ENCODE measurements around the gene WTAP. TPM values are rescaled to one million over a fixed set of nuclear protein-coding genes. Genes with fewer than 3 reads are reported as not detected.
A peak's percentile ranks its signal among the peaks of the same experiment; 100 is the strongest.

The WTAP gene
- total and polyA plus RNA-seq, 2 of the 4 experiments (the other 2 are of a cell fraction), result 30.2 to 92.3 TPM

DNA sequence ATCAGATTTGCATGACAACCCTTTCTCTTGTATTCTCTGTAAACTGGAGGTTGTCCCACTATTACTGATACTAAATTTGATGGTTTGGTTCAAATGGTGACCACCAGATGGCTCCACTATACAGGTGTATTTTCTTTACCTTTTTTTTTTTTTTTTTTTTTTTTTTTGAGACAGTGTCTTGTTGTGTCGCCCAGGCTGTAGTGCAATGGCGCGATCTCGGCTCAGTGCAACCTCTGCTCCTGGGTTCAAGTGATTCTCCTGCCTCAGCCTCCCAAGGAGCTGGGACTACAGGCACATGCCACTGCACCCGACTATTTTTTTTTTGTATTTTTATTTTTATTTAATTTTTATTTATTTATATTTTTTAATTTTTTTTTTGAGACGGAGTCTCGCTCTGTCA lies 6.6 kb upstream of the WTAP start:
- H3K4ac ChIP-seq (ENCODE audit: low read depth, low read length), result no peak overlapping the region
- peaks cover 10% of the 10 kb centered on the region for H3K4me1 ChIP-seq (ENCODE audit: control insufficient read depth, insufficient read depth, low read length)
- ATAC-seq (ENCODE audit: low read depth) (no peak), DNase-seq (no peak)
- no peak overlapping the region for H3K27ac ChIP-seq (ENCODE audit: insufficient read depth, low read length)
- H2BK120ac ChIP-seq (ENCODE audit: low read depth, low read length), result no peak overlapping the region
- H2AFZ ChIP-seq (replicated peaks; ENCODE audit: low read length, poor library complexity), result no peak overlapping the region
- H3K23ac ChIP-seq (ENCODE audit: low read depth, low read length), result no peak overlapping the region
- H3K14ac ChIP-seq (replicated peaks; ENCODE audit: low read depth, low read length), result no peak overlapping the region
- no peak for TF ChIP-seq BHLHE40 (IDR thresholded peaks at IDR 0.05; ENCODE audit: low read depth, low read length)
- TF ChIP-seq, protein P1, sequence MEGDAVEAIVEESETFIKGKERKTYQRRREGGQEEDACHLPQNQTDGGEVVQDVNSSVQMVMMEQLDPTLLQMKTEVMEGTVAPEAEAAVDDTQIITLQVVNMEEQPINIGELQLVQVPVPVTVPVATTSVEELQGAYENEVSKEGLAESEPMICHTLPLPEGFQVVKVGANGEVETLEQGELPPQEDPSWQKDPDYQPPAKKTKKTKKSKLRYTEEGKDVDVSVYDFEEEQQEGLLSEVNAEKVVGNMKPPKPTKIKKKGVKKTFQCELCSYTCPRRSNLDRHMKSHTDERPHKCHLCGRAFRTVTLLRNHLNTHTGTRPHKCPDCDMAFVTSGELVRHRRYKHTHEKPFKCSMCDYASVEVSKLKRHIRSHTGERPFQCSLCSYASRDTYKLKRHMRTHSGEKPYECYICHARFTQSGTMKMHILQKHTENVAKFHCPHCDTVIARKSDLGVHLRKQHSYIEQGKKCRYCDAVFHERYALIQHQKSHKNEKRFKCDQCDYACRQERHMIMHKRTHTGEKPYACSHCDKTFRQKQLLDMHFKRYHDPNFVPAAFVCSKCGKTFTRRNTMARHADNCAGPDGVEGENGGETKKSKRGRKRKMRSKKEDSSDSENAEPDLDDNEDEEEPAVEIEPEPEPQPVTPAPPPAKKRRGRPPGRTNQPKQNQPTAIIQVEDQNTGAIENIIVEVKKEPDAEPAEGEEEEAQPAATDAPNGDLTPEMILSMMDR (conservative IDR thresholded peaks at IDR 0.05; ENCODE audit: low read depth, low read length), result peak; percentile 37; the same call in 1 of the 2 replicates
- TF ChIP-seq MAZ (IDR thresholded peaks at IDR 0.05; ENCODE audit: borderline replicate concordance, low read depth, low read length), result no peak
- TF ChIP-seq MAFK (IDR thresholded peaks at IDR 0.05; ENCODE audit: low read depth, low read length), result no peak
- TF ChIP-seq RFX5 (IDR thresholded peaks at IDR 0.05; ENCODE audit: low read depth, low read length), result no peak
- TF ChIP-seq, protein P2, sequence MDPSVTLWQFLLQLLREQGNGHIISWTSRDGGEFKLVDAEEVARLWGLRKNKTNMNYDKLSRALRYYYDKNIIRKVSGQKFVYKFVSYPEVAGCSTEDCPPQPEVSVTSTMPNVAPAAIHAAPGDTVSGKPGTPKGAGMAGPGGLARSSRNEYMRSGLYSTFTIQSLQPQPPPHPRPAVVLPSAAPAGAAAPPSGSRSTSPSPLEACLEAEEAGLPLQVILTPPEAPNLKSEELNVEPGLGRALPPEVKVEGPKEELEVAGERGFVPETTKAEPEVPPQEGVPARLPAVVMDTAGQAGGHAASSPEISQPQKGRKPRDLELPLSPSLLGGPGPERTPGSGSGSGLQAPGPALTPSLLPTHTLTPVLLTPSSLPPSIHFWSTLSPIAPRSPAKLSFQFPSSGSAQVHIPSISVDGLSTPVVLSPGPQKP (IDR thresholded peaks at IDR 0.05; ENCODE audit: borderline replicate concordance, low read depth, low read length), result no peak
- 0 out of 2 replicates have a peak, but pooled peaks have one; percentile 21 for TF ChIP-seq SMC3 (IDR thresholded peaks at IDR 0.05; ENCODE audit: low read depth, low read length)
- no peak overlapping the region for H4K5ac ChIP-seq (ENCODE audit: low read depth, low read length)
- no peak overlapping the region for H4K91ac ChIP-seq (ENCODE audit: insufficient read depth, low read depth, low read length)
- H3K9me1 ChIP-seq (ENCODE audit: insufficient read depth, low read length), result peaks cover 5% of the 10 kb centered on the region
- H4K20me1 ChIP-seq (ENCODE audit: insufficient read depth, low read length), result 0 out of 2 replicates have a peak, but pooled peaks cover 3% of the 10 kb centered on the region
- H3K56ac ChIP-seq (ENCODE audit: extremely low read depth, insufficient read depth, low read length), result no peak overlapping the region
- H2AK5ac ChIP-seq (ENCODE audit: low read depth, low read length), result no peak overlapping the region
- no TSS peak for BruUV-seq (replicated peaks)
- no peak overlapping the region for H3K9ac ChIP-seq (ENCODE audit: low read depth, low read length)
- H2AK9ac ChIP-seq (replicated peaks; ENCODE audit: low read depth, low read length, poor library complexity), result no peak overlapping the region
- H3K18ac ChIP-seq (ENCODE audit: low read depth, low read length), result no peak overlapping the region
- H4K8ac ChIP-seq (ENCODE audit: low read depth in 2 of 2, low read length in 2 of 2), result no peak overlapping the region
- no peaks in the 10 kb centered on the region for H3K9me3 ChIP-seq (ENCODE audit: control insufficient read depth, insufficient read depth, low read length)
- H2BK5ac ChIP-seq (ENCODE audit: low read depth, low read length, poor library complexity, severe bottlenecking), result no peak overlapping the region
- ChIA-PET CTCF (interaction anchor here (0.6 to 1.0 kb wide), 2 partner anchors 10 to 19 kb away, joined by 5 to 10 read pairs; no protein-coding TSS in a partner anchor), POLR2A (ENCODE audit: unreplicated experiment) (no interaction called here)
- intact Hi-C loops (cut with micrococcal nuclease) (no loop called here), in situ Hi-C loops (cut with MboI; ENCODE audit: low sequenced_read_pairs) (loop anchor here (25.0 kb wide), 1 partner anchor 1083 kb away; the partner anchor contains the start of gene DYNLT1), dilution Hi-C loops (cut with HindIII; ENCODE audit: low sequenced_read_pairs, unreplicated experiment) (no loop called here)
- H3K4me3 ChIP-seq (ENCODE audit: insufficient read depth, low read depth, low read length), result no peak overlapping the region
- H3K36me3 ChIP-seq (ENCODE audit: control insufficient read depth, insufficient read depth, low read length), result peaks cover 1% of the 10 kb centered on the region; the same call in 1 of the 2 replicates
- H3K4me2 ChIP-seq (ENCODE audit: low read depth, low read length), result no peak overlapping the region
- WGBS, 2 experiments (ENCODE audit: extremely low coverage in 2 of 2, insufficient read length in 1 of 2), result no CpG with 5 or more reads among the region's 7 CpGs
- H3K79me1 ChIP-seq (ENCODE audit: low read depth in 1 of 2, low read length in 2 of 2), result peaks cover 25 to 66% of the 10 kb centered on the region in 2 experiments
- no peak overlapping the region for H2BK15ac ChIP-seq (ENCODE audit: low read depth, low read length)
- no peaks in the 10 kb centered on the region for H3K27me3 ChIP-seq (ENCODE audit: control insufficient read depth, insufficient read depth, low read length)
- H2BK20ac ChIP-seq (ENCODE audit: low read depth, low read length), result no peak overlapping the region
